ENCODE results near the gene CX3CL1. TPM values are rescaled to one million over a fixed set of nuclear protein-coding genes. Genes with fewer than 3 reads are reported as not detected.
"Not testable (repeated sequence)": the region's sequence is repeated elsewhere in the genome, so short reads cannot be mapped to it uniquely, and the experiment has no call there.

The CX3CL1 gene
- total RNA-seq, 2 experiments from 2014 or later, result not detected

GRCh38 chr16:57387598-57388354 lies 15.5 kb downstream of the CX3CL1 start:
- ChIA-PET CTCF (interaction anchor here (0.5 kb wide), 1 partner anchor 19 kb away, joined by 3 read pairs; no protein-coding TSS in a partner anchor), POLR2A (interaction anchor here (1.0 kb wide), 1 partner anchor 10 kb away, joined by 3 read pairs; no protein-coding TSS in a partner anchor)
- peaks cover 4% of the 10 kb centered on the region for H3K27me3 Mint-ChIP-seq
- H3K9me3 Mint-ChIP-seq, result no peaks in the 10 kb centered on the region
- no peak for DNase-seq
- peaks cover 8% of the 10 kb centered on the region for H3K4me1 Mint-ChIP-seq (ENCODE audit: low read depth)
- H3K36me3 Mint-ChIP-seq, result no peaks in the 10 kb centered on the region
- intact Hi-C loops (cut with micrococcal nuclease), result no loop called here
- no peak overlapping the region for H3K4me3 Mint-ChIP-seq
- no peak overlapping the region for H3K27ac Mint-ChIP-seq

- Mint-ChIP-seq H3K4me3 (no peak overlapping the region), H3K9me3 (no peaks in the 10 kb centered on the region), H3K36me3 (no peaks in the 10 kb centered on the region), H3K27me3 (peaks cover 4% of the 10 kb centered on the region), H3K4me1 (ENCODE audit: low read depth) (peaks cover 8% of the 10 kb centered on the region), H3K27ac (peak overlapping the region; percentile 44)
- POLR2A ChIA-PET, result interaction anchor here (1.0 kb wide), 1 partner anchor 11 kb away, joined by 3 read pairs; no protein-coding TSS in a partner anchor
- intact Hi-C loops (cut with micrococcal nuclease), result no loop called here
- CTCF ChIA-PET, result interaction anchor here (0.5 kb wide), 1 partner anchor 20 kb away, joined by 3 read pairs; no protein-coding TSS in a partner anchor
- DNase-seq, result peak; percentile 20
Measured at GRCh38 chr16:57388359-57389086, 16.2 kb downstream of the CX3CL1 start.

GRCh38 chr16:57389087-57389468 lies 16.8 kb downstream of the CX3CL1 start:
- CTCF ChIA-PET, result no interaction called here
- intact Hi-C loops (cut with micrococcal nuclease), result no loop called here
- Mint-ChIP-seq H3K4me1 (ENCODE audit: low read depth) (peaks cover 8% of the 10 kb centered on the region), H3K9me3 (no peaks in the 10 kb centered on the region), H3K27me3 (peaks cover 4% of the 10 kb centered on the region), H3K27ac (no peak overlapping the region), H3K4me3 (no peak overlapping the region), H3K36me3 (no peaks in the 10 kb centered on the region)
- no peak for DNase-seq
- POLR2A ChIA-PET, result no interaction called here

GRCh38 chr16:57390636-57391295 lies 18.5 kb downstream of the CX3CL1 start:
- peaks cover 4% of the 10 kb centered on the region for H3K27me3 Mint-ChIP-seq
- POLR2A ChIA-PET, result no interaction called here
- DNase-seq, result no peak
- H3K4me3 Mint-ChIP-seq, result no peak overlapping the region
- no peaks in the 10 kb centered on the region for H3K9me3 Mint-ChIP-seq
- intact Hi-C loops (cut with micrococcal nuclease), result no loop called here
- H3K4me1 Mint-ChIP-seq (ENCODE audit: low read depth), result peaks cover 8% of the 10 kb centered on the region
- H3K36me3 Mint-ChIP-seq, result no peaks in the 10 kb centered on the region
- CTCF ChIA-PET, result interaction anchor here (1.3 kb wide), 1 partner anchor 26 kb away, joined by 5 read pairs; no protein-coding TSS in a partner anchor
- no peak overlapping the region for H3K27ac Mint-ChIP-seq

DNA sequence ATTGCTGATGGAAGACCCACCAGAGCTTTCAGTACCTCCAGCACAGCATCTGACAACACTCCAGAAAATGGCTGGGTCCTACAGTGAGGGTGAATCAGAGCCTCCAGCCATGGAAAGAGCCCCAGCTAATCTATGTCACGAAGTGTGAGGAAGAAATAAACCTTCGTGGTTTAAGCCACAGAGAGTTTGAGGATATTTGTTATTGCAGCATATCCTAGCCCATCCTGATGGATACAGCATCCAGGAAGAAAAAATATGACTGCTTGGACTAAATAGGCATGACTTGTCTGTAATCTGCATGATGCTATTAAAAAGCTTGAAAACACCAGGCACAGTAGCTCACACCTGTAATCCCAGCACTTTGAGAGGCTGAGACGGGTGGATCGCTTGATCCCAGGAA lies 19.0 kb downstream of the CX3CL1 start:
- H3K27me3 Mint-ChIP-seq, result peaks cover 4% of the 10 kb centered on the region
- DNase-seq, result no peak
- no peak overlapping the region for H3K4me3 Mint-ChIP-seq
- H3K4me1 Mint-ChIP-seq (ENCODE audit: low read depth), result peaks cover 8% of the 10 kb centered on the region
- ChIA-PET CTCF (interaction anchor here (1.3 kb wide), 1 partner anchor 25 kb away, joined by 5 read pairs; no protein-coding TSS in a partner anchor), POLR2A (no interaction called here)
- no peaks in the 10 kb centered on the region for H3K36me3 Mint-ChIP-seq
- no peak overlapping the region for H3K27ac Mint-ChIP-seq
- intact Hi-C loops (cut with micrococcal nuclease), result no loop called here
- no peaks in the 10 kb centered on the region for H3K9me3 Mint-ChIP-seq

- POLR2A ChIA-PET, result no interaction called here
- H3K4me1 Mint-ChIP-seq (ENCODE audit: low read depth), result peaks cover 8% of the 10 kb centered on the region
- CTCF ChIA-PET, result interaction anchor here (0.8 to 1.3 kb wide), 2 partner anchors 13 to 25 kb away, joined by 4 to 5 read pairs; partner anchors contain the start of gene CCL17
- no peaks in the 10 kb centered on the region for H3K9me3 Mint-ChIP-seq
- H3K27me3 Mint-ChIP-seq, result peaks cover 4% of the 10 kb centered on the region
- no peak for DNase-seq
- no peak overlapping the region for H3K27ac Mint-ChIP-seq
- H3K4me3 Mint-ChIP-seq, result no peak overlapping the region
- H3K36me3 Mint-ChIP-seq, result no peaks in the 10 kb centered on the region
- intact Hi-C loops (cut with micrococcal nuclease), result no loop called here
Measured at GRCh38 chr16:57391708-57392107, 19.4 kb downstream of the CX3CL1 start.

DNA sequence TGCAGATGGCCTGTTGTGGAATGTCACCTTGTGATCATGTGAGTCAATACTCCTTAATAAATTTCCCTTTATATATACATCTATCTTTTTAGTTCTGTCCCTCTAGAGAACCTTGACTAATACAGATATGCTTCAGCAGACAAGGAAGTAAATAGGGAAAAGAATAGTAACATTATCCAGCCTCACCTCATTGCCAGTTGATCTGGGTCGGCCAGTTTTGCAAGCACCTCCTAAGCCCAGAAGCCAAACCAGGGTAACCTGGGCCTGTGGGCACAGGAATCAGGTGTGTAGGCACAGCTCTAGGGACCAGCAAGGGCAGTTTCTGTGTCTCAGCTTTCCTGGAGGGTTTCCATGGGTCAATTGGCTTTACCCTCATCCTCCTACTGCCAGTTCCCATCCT lies 20.4 kb downstream of the CX3CL1 start:
- Mint-ChIP-seq H3K36me3 (no peaks in the 10 kb centered on the region), H3K4me1 (ENCODE audit: low read depth) (peaks cover 8% of the 10 kb centered on the region)

GRCh38 chr16:57394444-57394843 lies 22.2 kb downstream of the CX3CL1 start:
- Mint-ChIP-seq H3K4me1 (ENCODE audit: low read depth) (no peaks in the 10 kb centered on the region), H3K36me3 (no peaks in the 10 kb centered on the region), H3K9me3 (no peaks in the 10 kb centered on the region), H3K4me3 (no peak overlapping the region), H3K27me3 (peaks cover 4% of the 10 kb centered on the region), H3K27ac (no peak overlapping the region)
- intact Hi-C loops (cut with micrococcal nuclease), result no loop called here
- DNase-seq, result no peak
- ChIA-PET POLR2A (no interaction called here), CTCF (interaction anchor here (0.8 kb wide), 1 partner anchor 23 kb away, joined by 3 read pairs; no protein-coding TSS in a partner anchor)

More for the DNA sequence above, 20.4 kb downstream of the CX3CL1 start:
- intact Hi-C loops (cut with micrococcal nuclease), result no loop called here
- ChIA-PET POLR2A (no interaction called here), CTCF (interaction anchor here (0.8 kb wide), 1 partner anchor 12 kb away, joined by 4 read pairs; the partner anchor contains the start of gene CCL17)
- H3K9me3 Mint-ChIP-seq, result no peaks in the 10 kb centered on the region
- no peak overlapping the region for H3K4me3 Mint-ChIP-seq
- peaks cover 4% of the 10 kb centered on the region for H3K27me3 Mint-ChIP-seq
- DNase-seq, result no peak
- no peak overlapping the region for H3K27ac Mint-ChIP-seq

- Mint-ChIP-seq H3K36me3 (no peaks in the 10 kb centered on the region), H3K4me3 (no peak overlapping the region), H3K9me3 (no peaks in the 10 kb centered on the region), H3K27me3 (peaks cover 4% of the 10 kb centered on the region), H3K27ac (no peak overlapping the region), H3K4me1 (ENCODE audit: low read depth) (no peaks in the 10 kb centered on the region)
- POLR2A ChIA-PET, result no interaction called here
- CTCF ChIA-PET, result no interaction called here
- intact Hi-C loops (cut with micrococcal nuclease), result no loop called here
- no peak for DNase-seq
Measured at GRCh38 chr16:57395026-57395425, 22.7 kb downstream of the CX3CL1 start.

GRCh38 chr16:57396786-57397185 lies 24.5 kb downstream of the CX3CL1 start:
- no peaks in the 10 kb centered on the region for H3K27me3 Mint-ChIP-seq
- ChIA-PET CTCF (no interaction called here), POLR2A (no interaction called here)
- H3K36me3 Mint-ChIP-seq, result no peaks in the 10 kb centered on the region
- H3K9me3 Mint-ChIP-seq, result no peaks in the 10 kb centered on the region
- H3K4me3 Mint-ChIP-seq, result no peak overlapping the region
- no peak overlapping the region for H3K27ac Mint-ChIP-seq
- intact Hi-C loops (cut with micrococcal nuclease), result no loop called here
- DNase-seq, result no peak
- H3K4me1 Mint-ChIP-seq (ENCODE audit: low read depth), result no peaks in the 10 kb centered on the region

- intact Hi-C loops (cut with micrococcal nuclease); DNase-seq; H3K27me3 Mint-ChIP-seq; H3K4me3 Mint-ChIP-seq; CTCF ChIA-PET; H3K36me3 Mint-ChIP-seq; H3K9me3 Mint-ChIP-seq; POLR2A ChIA-PET; H3K27ac Mint-ChIP-seq; H3K4me1 Mint-ChIP-seq (ENCODE audit: low read depth): not testable (repeated sequence)
Measured at GRCh38 chr16:57397493-57397892, 25.2 kb downstream of the CX3CL1 start.

GRCh38 chr16:57401943-57402640 lies 29.8 kb downstream of the CX3CL1 start:
- Mint-ChIP-seq H3K4me1 (ENCODE audit: low read depth) (peaks cover 3% of the 10 kb centered on the region), H3K4me3 (no peak overlapping the region), H3K27me3 (no peaks in the 10 kb centered on the region), H3K27ac (no peak overlapping the region), H3K36me3 (no peaks in the 10 kb centered on the region), H3K9me3 (no peaks in the 10 kb centered on the region)
- ChIA-PET CTCF (no interaction called here), POLR2A (no interaction called here)
- intact Hi-C loops (cut with micrococcal nuclease), result no loop called here
- no peak for DNase-seq

All from activated CD4-positive, alpha-beta memory T cell treated with anti-CD3 and anti-CD28 coated beads for 36 hours (primary cell).